ENCODE measurements around the gene CCR7. TPM values are rescaled to one million over a fixed set of nuclear protein-coding genes. Genes with fewer than 3 reads are reported as not detected.

The CCR7 gene
- total RNA-seq, 4 donors from 2014 or later = 0.14 to 5.4 (median 4.9) TPM; not detected in 1

GRCh38 chr17:40516581-40517285, 48.5 kb downstream of the CCR7 start:
- in situ Hi-C loops (cut with MboI; ENCODE audit: low pct_ligation_motif_present in 1 of 4, low pct_unique_long_range_greater_than_20kb in 1 of 4, low sequenced_read_pairs in 3 of 4) = no loop called here
- WGBS, 2 donors (ENCODE audit: low coverage in 1 of 2) = 21 to 27% methylated on average over 2 to 3 of the region's 3 CpGs
- intact Hi-C loops (cut with DNase I; ENCODE audit: low total_unique reads) = no loop called here
- Histone ChIP-seq H3K27ac (peak overlapping the region in 2 of 4 donors; percentile 28 to 37), H3K4me3 (no peak overlapping the region), H3K4me1 (peaks cover 0 to 29% (median 11%) of the 10 kb centered on the region in 4 donors), H3K27me3 (no peaks in the 10 kb centered on the region), H3K36me3 (no peaks in the 10 kb centered on the region), H3K9me3 (no peaks in the 10 kb centered on the region)
- no peak for TF ChIP-seq EP300 (IDR thresholded peaks at IDR 0.05; ENCODE audit: low read depth)
- DNase-seq = peak; percentile 46

DNA sequence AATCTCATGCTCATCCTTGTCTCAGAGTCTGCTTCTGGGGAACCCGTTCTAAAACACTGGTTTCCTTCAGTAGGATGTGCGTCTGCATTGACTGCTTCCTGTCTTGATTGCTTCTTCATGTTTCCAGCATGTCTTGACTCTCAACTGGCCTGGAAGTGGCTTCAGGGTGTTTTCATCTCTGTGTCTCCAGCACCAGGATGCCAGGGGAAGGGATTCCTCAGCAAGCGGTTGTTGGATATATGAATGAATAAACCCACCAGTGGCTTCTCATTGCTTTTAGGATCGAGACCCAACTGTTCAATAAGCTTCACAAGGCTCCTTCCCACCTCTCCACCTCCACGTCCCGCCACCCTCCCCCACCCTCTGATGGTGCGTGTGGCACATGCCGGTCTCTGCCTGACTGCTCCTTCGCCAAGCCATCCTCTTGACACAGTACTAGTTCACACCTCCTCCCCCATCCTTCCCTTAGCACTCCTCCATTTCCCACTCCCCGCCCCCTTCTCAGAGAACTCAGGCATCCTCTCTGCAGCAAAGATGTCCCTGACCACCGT, 49.7 kb downstream of the CCR7 start:
- no peak overlapping the region for H3K27ac ChIP-seq
- 58 to 79% methylated on average over 6 to 11 of the region's 11 CpGs for WGBS, 2 donors (ENCODE audit: low coverage in 1 of 2)
- H3K4me1 ChIP-seq = peaks cover 0 to 29% (median 11%) of the 10 kb centered on the region in 4 donors
- intact Hi-C loops (cut with DNase I; ENCODE audit: low total_unique reads) (no loop called here), in situ Hi-C loops (cut with MboI; ENCODE audit: low pct_ligation_motif_present in 1 of 4, low pct_unique_long_range_greater_than_20kb in 1 of 4, low sequenced_read_pairs in 3 of 4) (no loop called here)
- H3K9me3 ChIP-seq = no peaks in the 10 kb centered on the region
- TF ChIP-seq POLR2AphosphoS5 (IDR thresholded peaks at IDR 0.05) = no peak
- no peak for DNase-seq
- no peaks in the 10 kb centered on the region for H3K36me3 ChIP-seq
- H3K4me3 ChIP-seq = no peak overlapping the region
- no peaks in the 10 kb centered on the region for H3K27me3 ChIP-seq

DNA sequence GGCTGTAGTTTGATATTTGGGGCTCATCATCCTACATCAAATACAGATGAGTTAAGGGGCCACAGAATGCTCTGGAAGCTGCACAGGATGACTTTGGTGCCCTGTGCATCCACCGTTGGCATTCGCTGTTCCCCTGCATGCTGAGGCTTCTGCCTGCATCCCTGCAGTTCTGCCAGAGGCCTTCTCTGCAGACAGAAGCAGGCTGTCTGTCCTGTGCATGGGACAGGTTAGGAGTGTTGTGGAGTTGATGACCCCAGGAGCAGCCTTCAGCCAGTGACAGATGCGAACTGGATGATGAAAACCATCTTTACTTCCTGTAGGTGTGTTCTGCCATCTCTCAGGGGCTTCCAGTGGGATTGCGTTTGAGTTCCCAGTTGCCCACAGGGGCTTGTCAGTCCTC, 50.3 kb downstream of the CCR7 start:
- no peaks in the 10 kb centered on the region for H3K27me3 ChIP-seq
- no peaks in the 10 kb centered on the region for H3K36me3 ChIP-seq
- WGBS, 2 donors (ENCODE audit: low coverage in 1 of 2) = 76 to 100% methylated on average over 2 to 4 of the region's 4 CpGs
- H3K4me1 ChIP-seq = peaks cover 0 to 29% (median 11%) of the 10 kb centered on the region in 4 donors
- TF ChIP-seq CTCF (IDR thresholded peaks at IDR 0.05) = no peak
- TF ChIP-seq POLR2AphosphoS5 (IDR thresholded peaks at IDR 0.05) = no peak
- no peak for TF ChIP-seq EP300 (IDR thresholded peaks at IDR 0.05; ENCODE audit: low read depth)
- no peak for TF ChIP-seq POLR2A (IDR thresholded peaks at IDR 0.05)
- in situ Hi-C loops (cut with MboI; ENCODE audit: low pct_ligation_motif_present in 1 of 4, low pct_unique_long_range_greater_than_20kb in 1 of 4, low sequenced_read_pairs in 3 of 4) = no loop called here
- H3K4me3 ChIP-seq = no peak overlapping the region
- intact Hi-C loops (cut with DNase I; ENCODE audit: low total_unique reads) = no loop called here
- H3K27ac ChIP-seq = no peak overlapping the region
- no peaks in the 10 kb centered on the region for H3K9me3 ChIP-seq
- no peak for DNase-seq

- WGBS, 2 donors (ENCODE audit: low coverage in 1 of 2) = 90 to 100% methylated on average over 2 to 7 of the region's 7 CpGs
- TF ChIP-seq EP300 (IDR thresholded peaks at IDR 0.05; ENCODE audit: low read depth) (no peak), POLR2AphosphoS5 (IDR thresholded peaks at IDR 0.05) (no peak), CTCF (IDR thresholded peaks at IDR 0.05) (no peak), POLR2A (IDR thresholded peaks at IDR 0.05) (no peak)
- Histone ChIP-seq H3K27me3 (no peaks in the 10 kb centered on the region), H3K4me1 (peaks cover 0 to 29% (median 11%) of the 10 kb centered on the region in 4 donors), H3K36me3 (no peaks in the 10 kb centered on the region), H3K4me3 (no peak overlapping the region), H3K9me3 (no peaks in the 10 kb centered on the region), H3K27ac (no peak overlapping the region)
- in situ Hi-C loops (cut with MboI; ENCODE audit: low pct_ligation_motif_present in 1 of 4, low pct_unique_long_range_greater_than_20kb in 1 of 4, low sequenced_read_pairs in 3 of 4) (no loop called here), intact Hi-C loops (cut with DNase I; ENCODE audit: low total_unique reads) (loop anchor here (5.0 kb wide), 1 partner anchor 1847 kb away; no protein-coding TSS in a partner anchor)
- DNase-seq = no peak
Measured at GRCh38 chr17:40514013-40514875, 51.0 kb downstream of the CCR7 start.
